ENCODE data around the gene ZNF76.
A peak's percentile ranks its signal among the peaks of the same experiment; 100 is the strongest.
"Not testable (repeated sequence)": the region's sequence is repeated elsewhere in the genome, so short reads cannot be mapped to it uniquely, and the experiment has no call there.

ZNF76 gene

GRCh38 chr6:35304299-35304698 lies 44.8 kb downstream of the ZNF76 start:
- no peak for DNase-seq

- no peak for DNase-seq
These were observed 45.6 kb downstream of the ZNF76 start for GRCh38 chr6:35305117-35305516.

GRCh38 chr6:35307138-35307537 lies 47.6 kb downstream of the ZNF76 start:
- DNase-seq = not testable (repeated sequence)

GRCh38 chr6:35308543-35308942 lies 49.0 kb downstream of the ZNF76 start:
- DNase-seq = not testable (repeated sequence)

- no peak for DNase-seq
These were observed 50.2 kb downstream of the ZNF76 start for GRCh38 chr6:35309611-35310264.

GRCh38 chr6:35310265-35310831 lies 50.8 kb downstream of the ZNF76 start:
- no peak for DNase-seq

GRCh38 chr6:35311390-35312075 lies 52.0 kb downstream of the ZNF76 start:
- no peak for DNase-seq

- no peak for DNase-seq
These were observed 52.7 kb downstream of the ZNF76 start for GRCh38 chr6:35312076-35312800.

- DNase-seq = no peak
These were observed 53.3 kb downstream of the ZNF76 start for GRCh38 chr6:35312807-35313206.

- DNase-seq = no peak
These were observed 58.1 kb downstream of the ZNF76 start for GRCh38 chr6:35317483-35318195.

- no peak for DNase-seq
These were observed 58.9 kb downstream of the ZNF76 start for GRCh38 chr6:35318196-35319171.

- no peak for DNase-seq
These were observed 60.0 kb downstream of the ZNF76 start for GRCh38 chr6:35319346-35320030.

GRCh38 chr6:35320031-35320410 lies 60.5 kb downstream of the ZNF76 start:
- no peak for DNase-seq

- DNase-seq = no peak
These were observed 61.6 kb downstream of the ZNF76 start for GRCh38 chr6:35321091-35321490.

- no peak for DNase-seq
These were observed 68.0 kb downstream of the ZNF76 start for GRCh38 chr6:35327349-35328027.

- DNase-seq = no peak
These were observed 68.7 kb downstream of the ZNF76 start for GRCh38 chr6:35328108-35328723.

- DNase-seq = not testable (repeated sequence)
These were observed 69.4 kb downstream of the ZNF76 start for GRCh38 chr6:35328965-35329364.

GRCh38 chr6:35330541-35331119 lies 71.1 kb downstream of the ZNF76 start:
- no peak for DNase-seq

GRCh38 chr6:35332074-35332887 lies 72.7 kb downstream of the ZNF76 start:
- DNase-seq = peak; percentile 20
